Transverse colon (tissue), 4 donors: ENCODE results near the gene OGFOD1. TPM values are rescaled to one million over a fixed set of nuclear protein-coding genes. Genes with fewer than 3 reads are reported as not detected.
A peak's percentile ranks its signal among the peaks of the same experiment; 100 is the strongest.

Experiments used
- DNase-seq: peaks from one replicate; pipeline ENCODE4 v3.0.0-alpha.2; 2019
- H3K27ac ChIP-seq, 4 donors: fragments of 200-600 bp; sonication (generic); 2 replicates each; pipeline ENCODE4 v1.5.1; 2016 to 2018; ENCODE audit warnings: inconsistent platforms in 4 of 4
- H3K27me3 ChIP-seq: fragments of 200-600 bp; sonication (generic); 2 replicates; pipeline ENCODE4 v1.5.1; 2017; ENCODE audit warnings: inconsistent platforms
- H3K36me3 ChIP-seq, 4 donors: fragments of 200-600 bp; sonication (generic); 2 replicates each; pipeline ENCODE4 v1.5.1; 2017 to 2019; ENCODE audit warnings: inconsistent platforms in 4 of 4
- H3K4me1 ChIP-seq, 4 donors: fragments of 200-600 bp; sonication (generic); 2 replicates each; pipeline ENCODE4 v1.5.1; 2017 to 2020; ENCODE audit warnings: inconsistent platforms in 4 of 4
- H3K4me3 ChIP-seq, 4 donors: fragments of 200-600 bp; sonication (generic); 1 replicate in 1 of 4; 2 replicates in 3 of 4; pipeline versions ENCODE4 v1.5.1 to v1.6.1; 2017 to 2019; ENCODE audit warnings: inconsistent platforms in 4 of 4
- H3K9me3 ChIP-seq, 2 donors: fragments of 200-600 bp; sonication (generic); 2 replicates each; pipeline ENCODE4 v1.5.1; 2017 to 2019; ENCODE audit warnings: inconsistent platforms in 2 of 2
- EP300 ChIP-seq: sonication (generic); formaldehyde crosslinking; IDR thresholded peaks from one replicate; pipeline ENCODE4 v1.6.1; 2017; ENCODE audit warnings: antibody characterized with exemption, low read depth
- POLR2A ChIP-seq: fragments of 450-650 bp; IDR thresholded peaks from one replicate; pipeline ENCODE4 v1.6.1; 2016; ENCODE audit warnings: antibody characterized with exemption, mild to moderate bottlenecking, moderate library complexity
- POLR2AphosphoS5 ChIP-seq, 3 donors: sonication (generic); formaldehyde crosslinking; IDR thresholded peaks; one replicate each; pipeline ENCODE4 v1.6.1; 2016; ENCODE audit warnings: antibody characterized with exemption in 3 of 3
- WGBS, 2 donors: methylation state at CpG; one replicate each; pipeline ENCODE4 v1.1.5; 2018; ENCODE audit warnings: low coverage in 1 of 2; 5-methylcytosine and 5-hydroxymethylcytosine counted together
- in situ Hi-C, 4 donors: fragments of 200-750 bp; cut with MboI; loops; one replicate each; pipeline versions ENCODE4 v1.15.0 to v1.15.1; 2017; ENCODE audit warnings: low sequenced_read_pairs in 3 of 4, low pct_ligation_motif_present in 1 of 4, low pct_unique_long_range_greater_than_20kb in 1 of 4
- intact Hi-C: fragments of 100-400 bp; cut with DNase I; formaldehyde crosslinking; loops from one replicate; pipeline ENCODE4 v1.15.1; 2023; ENCODE audit warnings: low total_unique reads
- total RNA-seq, 4 donors: library from RNA; depleted of rRNA; stranded (reverse); fragments of >200 nt; gene quantifications; one replicate each; pipeline ENCODE4 v1.1.0, GENCODE V29; 2016
- TF ChIP-seq, protein P1 (sequence below), 5 experiments: fragments of 200-600 bp in 3 of 5; fragments of 450-650 bp in 2 of 5; sonication (generic) in 3 of 5; IDR thresholded peaks; 1 replicate in 2 of 5; 2 replicates in 3 of 5; pipeline ENCODE4 v1.5.1; 2016 to 2017; ENCODE audit warnings: antibody characterized with exemption in 5 of 5, inconsistent platforms in 3 of 5, mild to moderate bottlenecking in 2 of 5, moderate library complexity in 1 of 5

Gene OGFOD1
- total RNA-seq, 4 donors from 2014 or later, result 2.8 to 22.5 (median 9.5) TPM

DNA sequence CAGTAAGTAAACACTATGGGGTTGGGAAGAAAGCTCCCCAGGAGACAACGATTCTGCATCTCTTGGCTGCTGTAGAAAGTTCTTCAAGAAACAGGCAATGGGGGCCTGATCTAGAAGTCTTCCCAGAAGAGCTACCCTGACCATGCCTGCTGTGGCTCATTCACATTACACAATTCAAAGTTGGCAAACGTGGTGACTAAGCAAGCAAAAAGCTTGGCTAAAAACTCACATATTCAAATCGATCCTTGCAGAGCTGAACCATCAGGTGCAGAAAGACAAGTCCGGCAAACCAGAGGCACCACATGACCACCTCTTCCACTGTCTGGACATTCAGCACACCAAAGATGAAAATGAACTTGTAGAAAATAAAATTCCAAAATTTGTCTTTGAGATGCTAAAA lies 42.2 kb upstream of the OGFOD1 start:
- intact Hi-C loops (no loop called here), in situ Hi-C loops (no loop called here)
- peak overlapping the region; percentile 33 to 81 (median 73) for H3K27ac ChIP-seq
- TF ChIP-seq EP300 (no peak), POLR2A (no peak), POLR2AphosphoS5 (IDR thresholded peaks at IDR 0.05) (no peak)
- TF ChIP-seq, protein P1, sequence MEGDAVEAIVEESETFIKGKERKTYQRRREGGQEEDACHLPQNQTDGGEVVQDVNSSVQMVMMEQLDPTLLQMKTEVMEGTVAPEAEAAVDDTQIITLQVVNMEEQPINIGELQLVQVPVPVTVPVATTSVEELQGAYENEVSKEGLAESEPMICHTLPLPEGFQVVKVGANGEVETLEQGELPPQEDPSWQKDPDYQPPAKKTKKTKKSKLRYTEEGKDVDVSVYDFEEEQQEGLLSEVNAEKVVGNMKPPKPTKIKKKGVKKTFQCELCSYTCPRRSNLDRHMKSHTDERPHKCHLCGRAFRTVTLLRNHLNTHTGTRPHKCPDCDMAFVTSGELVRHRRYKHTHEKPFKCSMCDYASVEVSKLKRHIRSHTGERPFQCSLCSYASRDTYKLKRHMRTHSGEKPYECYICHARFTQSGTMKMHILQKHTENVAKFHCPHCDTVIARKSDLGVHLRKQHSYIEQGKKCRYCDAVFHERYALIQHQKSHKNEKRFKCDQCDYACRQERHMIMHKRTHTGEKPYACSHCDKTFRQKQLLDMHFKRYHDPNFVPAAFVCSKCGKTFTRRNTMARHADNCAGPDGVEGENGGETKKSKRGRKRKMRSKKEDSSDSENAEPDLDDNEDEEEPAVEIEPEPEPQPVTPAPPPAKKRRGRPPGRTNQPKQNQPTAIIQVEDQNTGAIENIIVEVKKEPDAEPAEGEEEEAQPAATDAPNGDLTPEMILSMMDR (IDR thresholded peaks at IDR 0.05), result no peak
- no peak overlapping the region for H3K4me3 ChIP-seq
- H3K36me3 ChIP-seq, result peaks cover 0 to 35% (median 15%) of the 10 kb centered on the region in 4 donors
- WGBS, 2 donors, result 47 to 59% methylated on average over 3 to 4 of the region's 4 CpGs
- H3K9me3 ChIP-seq, result no peaks in the 10 kb centered on the region
- no peaks in the 10 kb centered on the region for H3K27me3 ChIP-seq
- DNase-seq, result no peak
- peaks cover 3 to 20% (median 9%) of the 10 kb centered on the region in 4 donors for H3K4me1 ChIP-seq

DNA sequence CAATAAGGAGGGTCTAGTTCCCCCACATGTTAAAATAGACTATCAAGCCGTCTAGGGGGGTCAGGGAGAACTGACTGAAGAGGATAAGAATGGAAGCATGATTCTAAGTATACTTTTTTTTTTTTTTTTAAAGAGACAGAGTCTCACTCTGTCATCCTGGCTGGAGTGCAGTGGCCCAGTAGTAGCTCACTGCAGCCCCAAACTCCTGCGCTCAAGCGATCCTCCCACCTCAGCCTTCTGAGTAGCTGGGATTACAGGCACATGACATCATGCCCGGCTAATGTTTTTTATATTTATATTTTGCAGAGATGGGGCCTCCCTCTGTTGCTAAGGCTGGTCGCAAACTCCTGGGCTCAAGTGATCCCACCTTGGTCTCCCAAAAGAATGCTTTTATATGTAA lies 40.2 kb upstream of the OGFOD1 start:
- 71 to 77% methylated on average over 3 to 5 of the region's 5 CpGs for WGBS, 2 donors
- no peaks in the 10 kb centered on the region for H3K9me3 ChIP-seq
- H3K27me3 ChIP-seq, result no peaks in the 10 kb centered on the region
- H3K27ac ChIP-seq, result no peak overlapping the region
- peaks cover 0 to 23% (median 11%) of the 10 kb centered on the region in 4 donors for H3K36me3 ChIP-seq
- in situ Hi-C loops (no loop called here), intact Hi-C loops (no loop called here)
- DNase-seq, result no peak
- H3K4me1 ChIP-seq, result peaks cover 3 to 24% (median 9%) of the 10 kb centered on the region in 4 donors
- TF ChIP-seq, protein P1 (IDR thresholded peaks at IDR 0.05), result no peak
- TF ChIP-seq EP300 (no peak), POLR2A (no peak), POLR2AphosphoS5 (IDR thresholded peaks at IDR 0.05) (no peak)
- no peak overlapping the region for H3K4me3 ChIP-seq

DNA sequence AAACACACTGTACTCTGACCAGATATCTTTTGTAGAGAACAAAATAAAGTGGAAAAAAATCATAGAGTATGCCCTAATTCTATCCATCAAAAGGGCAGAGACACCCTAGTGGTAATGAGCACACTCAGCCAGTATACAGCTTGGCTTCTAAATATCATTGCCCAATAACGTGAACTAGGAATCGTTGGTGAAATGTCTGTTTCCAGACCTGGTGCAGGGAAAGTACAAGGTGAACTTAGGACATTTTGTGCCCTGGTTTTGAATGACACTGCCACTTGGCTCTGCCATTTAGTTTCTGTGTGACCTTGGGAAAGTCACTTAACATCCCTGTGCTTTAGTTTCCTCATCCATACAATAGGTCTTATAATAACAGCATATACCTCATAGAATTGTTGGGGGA lies 39.7 kb upstream of the OGFOD1 start:
- H3K4me1 ChIP-seq, result peaks cover 3 to 24% (median 9%) of the 10 kb centered on the region in 4 donors
- DNase-seq, result no peak
- intact Hi-C loops (no loop called here), in situ Hi-C loops (no loop called here)
- H3K4me3 ChIP-seq, result no peak overlapping the region
- TF ChIP-seq EP300 (no peak), POLR2A (no peak), POLR2AphosphoS5 (IDR thresholded peaks at IDR 0.05) (no peak)
- TF ChIP-seq, protein P1 (IDR thresholded peaks at IDR 0.05), result no peak
- H3K36me3 ChIP-seq, result peaks cover 0 to 23% (median 11%) of the 10 kb centered on the region in 4 donors
- 87 to 94% methylated on average over 2 of the region's 2 CpGs for WGBS, 2 donors
- no peak overlapping the region for H3K27ac ChIP-seq
- no peaks in the 10 kb centered on the region for H3K9me3 ChIP-seq
- H3K27me3 ChIP-seq, result no peaks in the 10 kb centered on the region

DNA sequence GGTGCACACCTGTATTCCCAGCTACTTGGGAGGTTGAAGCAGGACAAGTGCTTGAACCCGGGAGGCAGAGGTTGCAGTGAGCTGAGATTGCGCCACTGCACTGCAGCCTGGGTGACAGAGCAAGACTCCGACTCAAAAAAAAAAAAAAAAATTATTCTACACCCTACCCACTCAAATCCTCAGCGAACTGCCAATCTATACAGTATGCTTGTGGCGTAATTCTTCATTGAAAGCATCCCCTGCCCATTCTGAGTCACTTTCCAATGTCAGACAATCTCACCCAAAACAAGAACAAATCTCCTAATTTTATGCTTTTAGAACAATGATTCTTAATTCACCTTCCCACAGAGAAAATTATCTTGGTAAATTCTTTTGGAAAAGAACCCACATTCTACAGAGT lies 38.0 kb upstream of the OGFOD1 start:
- H3K9me3 ChIP-seq, result no peaks in the 10 kb centered on the region

More for the DNA sequence above, 38.0 kb upstream of the OGFOD1 start:
- no peak for DNase-seq
- intact Hi-C loops, result no loop called here
- no peak overlapping the region for H3K27ac ChIP-seq
- in situ Hi-C loops, result no loop called here
- H3K36me3 ChIP-seq, result peaks cover 0 to 10% (median 4%) of the 10 kb centered on the region in 4 donors
- TF ChIP-seq, protein P1 (IDR thresholded peaks at IDR 0.05), result no peak
- TF ChIP-seq POLR2AphosphoS5 (IDR thresholded peaks at IDR 0.05), result no peak
- TF ChIP-seq POLR2A, result no peak
- no peak for TF ChIP-seq EP300
- no peak overlapping the region for H3K4me3 ChIP-seq
- WGBS, 2 donors, result 73 to 74% methylated on average over 5 of the region's 5 CpGs
- peaks cover 3 to 16% (median 7%) of the 10 kb centered on the region in 4 donors for H3K4me1 ChIP-seq
- H3K27me3 ChIP-seq, result no peaks in the 10 kb centered on the region
